Endodermal cell (in vitro differentiated cells): ENCODE measurements around the gene MYBPC1. TPM values are rescaled to one million over a fixed set of nuclear protein-coding genes. Genes with fewer than 3 reads are reported as not detected.

Experiments used
- DNase-seq: peaks from one replicate; pipeline ENCODE4 v3.0.0-alpha.2; 2017
- H3K27ac ChIP-seq: 2 replicates; pipeline ENCODE4 v1.5.1; 2013; ENCODE audit warnings: mild to moderate bottlenecking, low read depth, low read length, moderate library complexity
- H3K27me3 ChIP-seq: 2 replicates; pipeline ENCODE4 v1.6.1; 2013; ENCODE audit warnings: mild to moderate bottlenecking, low read length, moderate library complexity; ENCODE audit not compliant: insufficient read depth, control insufficient read depth, poor library complexity, severe bottlenecking
- H3K36me3 ChIP-seq: 2 replicates; pipeline ENCODE4 v1.7.0; 2013; ENCODE audit warnings: mild to moderate bottlenecking, low read length, moderate library complexity; ENCODE audit not compliant: control insufficient read depth, insufficient read depth
- H3K4me1 ChIP-seq: one replicate; pipeline ENCODE4 v1.7.0; 2013; ENCODE audit warnings: low read length; ENCODE audit not compliant: control insufficient read depth, insufficient read depth
- H3K4me3 ChIP-seq: 2 replicates; pipeline ENCODE4 v1.5.1; 2013; ENCODE audit warnings: mild to moderate bottlenecking, low read length, moderate library complexity
- H3K9ac ChIP-seq: 2 replicates; pipeline ENCODE4 v1.6.1; 2013; ENCODE audit warnings: mild to moderate bottlenecking, low read length, moderate library complexity; ENCODE audit not compliant: poor library complexity, severe bottlenecking; ENCODE audit errors: extremely low read depth
- H3K9me3 ChIP-seq: 2 replicates; pipeline ENCODE4 v1.6.1; 2013; ENCODE audit warnings: mild to moderate bottlenecking, low read length, moderate library complexity; ENCODE audit not compliant: control insufficient read depth
- H3K27ac Mint-ChIP-seq: 2 replicates; pipeline ENCODE4 v1.8.0; 2020; ENCODE audit warnings: mixed read lengths
- H3K27me3 Mint-ChIP-seq: 2 replicates; pipeline ENCODE4 v1.8.0; 2021; ENCODE audit warnings: mild to moderate bottlenecking, mixed read lengths; ENCODE audit not compliant: insufficient read depth
- H3K36me3 Mint-ChIP-seq: 2 replicates; pipeline ENCODE4 v1.8.0; 2020; ENCODE audit warnings: low read depth, mixed read lengths
- H3K4me1 Mint-ChIP-seq: 2 replicates; pipeline ENCODE4 v1.8.0; 2020; ENCODE audit warnings: mixed read lengths
- H3K4me3 Mint-ChIP-seq: 2 replicates; pipeline ENCODE4 v1.8.0; 2020; ENCODE audit warnings: mild to moderate bottlenecking, moderate library complexity, mixed read lengths
- H3K9me3 Mint-ChIP-seq: 2 replicates; pipeline ENCODE4 v1.8.0; 2020; ENCODE audit warnings: mild to moderate bottlenecking, mixed read lengths
- WGBS, 2 experiments: methylation state at CpG; one replicate each; pipeline versions ENCODE4 v1.1.5 to v1.1.7; 2013; ENCODE audit warnings: missing lambda C conversion rate in 2 of 2, mixed read lengths in 1 of 2; ENCODE audit not compliant: insufficient coverage in 1 of 2, insufficient read length in 1 of 2; 5-methylcytosine and 5-hydroxymethylcytosine counted together
- total RNA-seq, 2 donors: library from RNA; stranded (reverse); fragmentation: NEBNext Ultra II Directional in 1 of 2; extraction: Animal tissue kit (Norgen Biotek cat#: 25700) in 1 of 2; gene quantifications; 2 replicates in 1 of 2; 3 replicates in 1 of 2; pipeline ENCODE4 v1.2.1, GENCODE V29; 2021
- TF ChIP-seq, protein P1 (sequence below): fragments of 200-600 bp; sonication (generic); conservative IDR thresholded peaks from 2 replicates; pipeline ENCODE4 v1.5.0; 2021; ENCODE audit warnings: antibody characterized with exemption, mild to moderate bottlenecking

Gene MYBPC1
- total RNA-seq, 2 donors from 2014 or later, result not detected

DNA sequence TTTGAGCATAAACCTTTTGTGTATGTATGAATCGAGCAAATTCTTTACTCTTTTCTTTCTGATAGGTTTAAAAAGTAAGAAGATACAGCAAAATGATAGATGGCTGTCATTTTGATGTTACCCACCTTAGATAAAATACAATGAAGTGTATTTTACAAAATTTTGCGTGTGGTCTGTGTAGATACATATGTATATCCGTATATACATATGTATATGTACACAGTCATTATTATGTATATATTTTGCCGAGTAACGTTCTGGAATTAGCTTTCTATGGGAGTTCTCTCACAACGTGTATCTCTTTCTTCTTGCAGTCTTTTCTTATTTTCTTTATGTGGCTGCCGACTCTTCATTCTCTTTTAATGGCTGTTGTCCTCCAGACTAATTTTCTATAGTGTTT, 70.2 kb downstream of the MYBPC1 start:
- H3K4me3 ChIP-seq, result no peak overlapping the region
- no peaks in the 10 kb centered on the region for H3K9me3 ChIP-seq
- H3K27me3 Mint-ChIP-seq, result no peaks in the 10 kb centered on the region

DNA sequence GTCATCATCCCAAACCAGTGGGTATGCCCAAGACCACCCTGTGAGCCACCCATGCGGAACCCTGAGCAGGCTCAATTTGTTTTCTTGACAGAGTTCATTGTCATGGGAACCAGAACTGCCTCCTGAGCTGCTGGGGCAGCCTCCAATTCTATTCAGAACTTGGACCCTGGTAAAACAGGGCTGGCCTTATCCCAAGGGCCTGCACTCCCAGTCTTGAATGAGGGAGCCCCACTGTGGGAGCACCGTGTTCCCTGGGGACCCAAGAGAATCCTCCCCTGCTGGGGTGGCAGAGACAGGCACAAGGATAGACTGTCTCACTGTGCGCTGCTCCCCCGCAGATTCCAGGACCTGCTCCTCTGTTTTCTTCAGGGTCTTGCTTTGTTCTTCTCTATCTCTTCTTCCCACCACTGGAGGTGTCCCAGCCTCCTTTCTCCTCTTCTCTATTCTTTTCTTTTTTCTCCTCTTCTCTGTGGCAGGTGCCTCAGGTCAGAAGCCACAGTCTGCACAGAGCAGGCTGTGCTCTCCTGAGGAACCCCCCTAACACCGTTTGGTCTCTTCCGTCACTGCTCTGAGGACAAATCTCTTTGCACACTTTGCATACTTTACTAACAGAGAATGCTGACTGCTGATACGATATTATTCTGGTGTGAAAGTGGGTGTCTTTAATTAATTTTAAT, 71.4 kb downstream of the MYBPC1 start:
- Histone ChIP-seq H3K4me1 (no peaks in the 10 kb centered on the region), H3K27ac (no peak overlapping the region), H3K4me3 (no peak overlapping the region), H3K9me3 (no peaks in the 10 kb centered on the region), H3K27me3 (no peaks in the 10 kb centered on the region), H3K9ac (no peak overlapping the region), H3K36me3 (no peaks in the 10 kb centered on the region)
- no peak overlapping the region for H3K4me3 Mint-ChIP-seq
- no peak for DNase-seq
- H3K9me3 Mint-ChIP-seq, result no peaks in the 10 kb centered on the region
- no peaks in the 10 kb centered on the region for H3K36me3 Mint-ChIP-seq
- WGBS, 2 experiments, result 85 to 88% methylated on average over 6 to 7 of the region's 7 CpGs
- H3K27ac Mint-ChIP-seq, result no peak overlapping the region
- H3K4me1 Mint-ChIP-seq, result no peaks in the 10 kb centered on the region
- TF ChIP-seq, protein P1, sequence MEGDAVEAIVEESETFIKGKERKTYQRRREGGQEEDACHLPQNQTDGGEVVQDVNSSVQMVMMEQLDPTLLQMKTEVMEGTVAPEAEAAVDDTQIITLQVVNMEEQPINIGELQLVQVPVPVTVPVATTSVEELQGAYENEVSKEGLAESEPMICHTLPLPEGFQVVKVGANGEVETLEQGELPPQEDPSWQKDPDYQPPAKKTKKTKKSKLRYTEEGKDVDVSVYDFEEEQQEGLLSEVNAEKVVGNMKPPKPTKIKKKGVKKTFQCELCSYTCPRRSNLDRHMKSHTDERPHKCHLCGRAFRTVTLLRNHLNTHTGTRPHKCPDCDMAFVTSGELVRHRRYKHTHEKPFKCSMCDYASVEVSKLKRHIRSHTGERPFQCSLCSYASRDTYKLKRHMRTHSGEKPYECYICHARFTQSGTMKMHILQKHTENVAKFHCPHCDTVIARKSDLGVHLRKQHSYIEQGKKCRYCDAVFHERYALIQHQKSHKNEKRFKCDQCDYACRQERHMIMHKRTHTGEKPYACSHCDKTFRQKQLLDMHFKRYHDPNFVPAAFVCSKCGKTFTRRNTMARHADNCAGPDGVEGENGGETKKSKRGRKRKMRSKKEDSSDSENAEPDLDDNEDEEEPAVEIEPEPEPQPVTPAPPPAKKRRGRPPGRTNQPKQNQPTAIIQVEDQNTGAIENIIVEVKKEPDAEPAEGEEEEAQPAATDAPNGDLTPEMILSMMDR, result no peak
- H3K27me3 Mint-ChIP-seq, result no peaks in the 10 kb centered on the region

More for the DNA sequence above, 70.2 kb downstream of the MYBPC1 start:
- no peak overlapping the region for H3K4me3 Mint-ChIP-seq
- no peaks in the 10 kb centered on the region for H3K36me3 Mint-ChIP-seq
- H3K9me3 Mint-ChIP-seq, result no peaks in the 10 kb centered on the region
- H3K4me1 ChIP-seq, result no peaks in the 10 kb centered on the region
- H3K4me1 Mint-ChIP-seq, result no peaks in the 10 kb centered on the region
- no peak overlapping the region for H3K9ac ChIP-seq
- no peak overlapping the region for H3K27ac Mint-ChIP-seq
- DNase-seq, result no peak
- H3K27ac ChIP-seq, result no peak overlapping the region
- WGBS, 2 experiments, result 80 to 83% methylated on average over 1 to 5 of the region's 7 CpGs
- no peaks in the 10 kb centered on the region for H3K36me3 ChIP-seq
- H3K27me3 ChIP-seq, result no peaks in the 10 kb centered on the region
- TF ChIP-seq, protein P1, result no peak

DNA sequence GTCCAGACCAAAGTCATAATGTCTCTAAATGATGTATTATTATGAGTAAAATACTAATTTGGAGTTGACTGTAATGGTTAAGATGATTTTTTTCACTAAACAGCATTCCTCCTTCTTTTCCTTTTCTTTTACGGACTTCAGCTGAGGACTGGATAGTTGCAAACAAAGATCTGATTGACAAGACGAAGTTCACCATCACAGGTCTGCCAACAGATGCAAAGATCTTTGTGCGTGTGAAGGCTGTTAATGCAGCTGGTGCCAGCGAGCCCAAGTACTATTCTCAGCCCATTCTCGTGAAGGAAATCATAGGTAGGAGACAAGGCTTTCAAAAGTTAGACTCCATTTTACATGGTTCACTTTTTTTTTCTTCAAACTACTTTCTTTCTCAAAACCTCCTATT, 72.8 kb downstream of the MYBPC1 start:
- Mint-ChIP-seq H3K4me1 (no peaks in the 10 kb centered on the region), H3K36me3 (no peaks in the 10 kb centered on the region), H3K27ac (no peak overlapping the region), H3K27me3 (no peaks in the 10 kb centered on the region), H3K4me3 (no peak overlapping the region), H3K9me3 (no peaks in the 10 kb centered on the region)
- H3K9ac ChIP-seq, result no peak overlapping the region
- no peaks in the 10 kb centered on the region for H3K4me1 ChIP-seq
- no peaks in the 10 kb centered on the region for H3K36me3 ChIP-seq
- H3K27me3 ChIP-seq, result no peaks in the 10 kb centered on the region
- H3K4me3 ChIP-seq, result no peak overlapping the region
- no peak overlapping the region for H3K27ac ChIP-seq
- H3K9me3 ChIP-seq, result no peaks in the 10 kb centered on the region
- 91 to 92% methylated on average over 5 of the region's 5 CpGs for WGBS, 2 experiments
- TF ChIP-seq, protein P1, result no peak
- DNase-seq, result no peak
